ENCODE measurements around the gene FDXACB1.

The FDXACB1 gene

DNA sequence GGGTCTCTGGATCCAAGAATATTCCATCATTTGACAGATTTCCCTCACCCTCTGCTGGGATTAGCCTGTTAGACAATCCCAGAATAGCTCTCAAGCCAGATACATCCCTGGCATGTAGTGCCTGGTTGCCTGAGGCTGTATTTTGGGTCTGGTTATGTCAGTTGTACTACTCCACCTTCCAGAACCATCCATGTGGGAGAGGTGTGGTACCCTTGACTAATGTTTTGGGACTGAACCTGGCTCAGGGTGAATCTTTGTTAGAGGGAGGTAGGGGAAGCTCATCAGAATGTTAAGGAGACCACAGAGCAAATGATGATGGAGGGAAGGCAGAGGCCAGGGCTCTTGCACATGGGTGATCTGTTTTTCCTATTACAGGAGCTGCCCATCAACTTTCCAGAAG is 45.0 kb upstream of the FDXACB1 start:
- peak overlapping the region; percentile 9 to 77 for H3K4ac ChIP-seq (ENCODE audit: low read depth in 1 of 2, low read length in 2 of 2)
- no peak overlapping the region for H3K14ac ChIP-seq (ENCODE audit: low read length in 2 of 2)
- no peak overlapping the region for H2BK15ac ChIP-seq (ENCODE audit: low read depth, poor library complexity, severe bottlenecking)
- H2BK12ac ChIP-seq (ENCODE audit: low read length in 2 of 2), result peak overlapping the region in 1 of 2 experiments; percentile 86
- H3K23ac ChIP-seq (ENCODE audit: low read length in 2 of 2), result no peak overlapping the region
- peak overlapping the region; percentile 86 for H2AK5ac ChIP-seq (ENCODE audit: low read length, severe bottlenecking)
- no peaks in the 10 kb centered on the region for H3K9me3 ChIP-seq (ENCODE audit: control insufficient read depth, low read length)
- peak overlapping the region; percentile 23 for H3K27ac ChIP-seq (ENCODE audit: low read length, poor library complexity, severe bottlenecking)
- H2BK5ac ChIP-seq (ENCODE audit: low read depth, low read length, poor library complexity, severe bottlenecking), result no peak overlapping the region
- peaks cover 13% of the 10 kb centered on the region for H3K4me1 ChIP-seq (ENCODE audit: control insufficient read depth, insufficient read depth, low read depth, low read length)
- peak overlapping the region; percentile 8 to 89 for H3K18ac ChIP-seq (ENCODE audit: low read depth in 1 of 2, low read length in 2 of 2)
- no peak overlapping the region for H3K4me2 ChIP-seq (ENCODE audit: low read length, poor library complexity, severe bottlenecking)
- peak overlapping the region; percentile 93 for H3K9ac ChIP-seq (ENCODE audit: low read length)
- no peaks in the 10 kb centered on the region for H3K36me3 ChIP-seq (ENCODE audit: control insufficient read depth in 1 of 2, insufficient read depth in 2 of 2, low read depth in 1 of 2, low read length in 2 of 2)
- H2AFZ ChIP-seq (ENCODE audit: low read depth, low read length), result peak overlapping the region; percentile 61
- H4K8ac ChIP-seq (ENCODE audit: low read length), result peak overlapping the region; percentile 65
- H4K91ac ChIP-seq (ENCODE audit: low read length), result peak overlapping the region; percentile 19
- H3K79me1 ChIP-seq (replicated peaks; ENCODE audit: low read length, poor library complexity, severe bottlenecking), result no peaks in the 10 kb centered on the region
- peak overlapping the region; percentile 2 for H2BK120ac ChIP-seq (ENCODE audit: low read depth, low read length)
- H3K27me3 ChIP-seq (ENCODE audit: control insufficient read depth in 1 of 2, insufficient read depth in 1 of 2, low read length in 2 of 2), result no peaks in the 10 kb centered on the region
- DNase-seq, result peak; percentile 38
- peak overlapping the region in 1 of 2 experiments; percentile 64 for H3K4me3 ChIP-seq (ENCODE audit: insufficient read depth in 1 of 2, low read depth in 1 of 2, low read length in 2 of 2)

DNA sequence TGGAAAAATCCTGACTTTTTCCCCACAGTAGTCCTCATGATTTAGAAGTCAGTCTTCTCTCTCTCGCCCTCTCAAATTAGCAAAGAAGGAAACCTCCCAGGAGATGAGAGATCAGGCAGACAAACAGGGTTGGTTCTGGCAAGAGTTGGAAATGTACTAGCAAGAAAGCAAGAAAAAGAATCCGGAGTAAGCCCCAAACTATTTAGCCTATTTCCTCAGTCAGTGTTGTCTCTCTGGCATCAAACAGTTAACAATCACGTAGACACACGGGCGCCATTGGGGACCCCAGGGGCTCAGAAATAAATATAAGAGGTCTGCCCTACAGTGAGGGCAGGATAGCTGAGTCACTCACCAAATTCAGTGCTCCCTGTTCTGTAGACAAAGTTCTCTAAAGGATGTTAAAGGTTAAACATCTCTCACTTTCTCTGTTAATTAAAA is 44.4 kb upstream of the FDXACB1 start:
- H3K4me2 ChIP-seq (ENCODE audit: low read length, poor library complexity, severe bottlenecking), result peak overlapping the region; percentile 1
- no peak overlapping the region for H2BK120ac ChIP-seq (ENCODE audit: low read depth, low read length)
- H3K79me1 ChIP-seq (replicated peaks; ENCODE audit: low read length, poor library complexity, severe bottlenecking), result no peaks in the 10 kb centered on the region
- no peak overlapping the region for H4K91ac ChIP-seq (ENCODE audit: low read length)
- H2BK12ac ChIP-seq (ENCODE audit: low read length in 2 of 2), result peak overlapping the region in 1 of 2 experiments; percentile 31
- no peaks in the 10 kb centered on the region for H3K36me3 ChIP-seq (ENCODE audit: control insufficient read depth in 1 of 2, insufficient read depth in 2 of 2, low read depth in 1 of 2, low read length in 2 of 2)
- DNase-seq, result peak; percentile 66
- H3K4me1 ChIP-seq (ENCODE audit: control insufficient read depth, insufficient read depth, low read depth, low read length), result peaks cover 16% of the 10 kb centered on the region
- peak overlapping the region; percentile 33 for H3K27ac ChIP-seq (ENCODE audit: low read length, poor library complexity, severe bottlenecking)
- no peaks in the 10 kb centered on the region for H3K27me3 ChIP-seq (ENCODE audit: control insufficient read depth in 1 of 2, insufficient read depth in 1 of 2, low read length in 2 of 2)
- WGBS, result 14% methylated on average over 4 of the region's 5 CpGs
- no peak overlapping the region for H4K8ac ChIP-seq (ENCODE audit: low read length)
- peak overlapping the region; percentile 93 for H3K9ac ChIP-seq (ENCODE audit: low read length)
- H2AK5ac ChIP-seq (ENCODE audit: low read length, severe bottlenecking), result no peak overlapping the region
- H2BK15ac ChIP-seq (ENCODE audit: low read depth, poor library complexity, severe bottlenecking), result no peak overlapping the region
- no peak overlapping the region for H3K14ac ChIP-seq (ENCODE audit: low read length in 2 of 2)
- peak overlapping the region in 1 of 2 experiments; percentile 64 for H3K4me3 ChIP-seq (ENCODE audit: insufficient read depth in 1 of 2, low read depth in 1 of 2, low read length in 2 of 2)
- peak overlapping the region in 1 of 2 experiments; percentile 11 for H3K4ac ChIP-seq (ENCODE audit: low read depth in 1 of 2, low read length in 2 of 2)
- H2BK5ac ChIP-seq (ENCODE audit: low read depth, low read length, poor library complexity, severe bottlenecking), result no peak overlapping the region
- no peaks in the 10 kb centered on the region for H3K9me3 ChIP-seq (ENCODE audit: control insufficient read depth, low read length)
- H3K23ac ChIP-seq (ENCODE audit: low read length in 2 of 2), result no peak overlapping the region
- H2AFZ ChIP-seq (ENCODE audit: low read depth, low read length), result no peak overlapping the region
- H3K18ac ChIP-seq (ENCODE audit: low read depth in 1 of 2, low read length in 2 of 2), result peak overlapping the region in 1 of 2 experiments; percentile 17

- H3K27me3 ChIP-seq (ENCODE audit: control insufficient read depth in 1 of 2, insufficient read depth in 1 of 2, low read length in 2 of 2), result no peaks in the 10 kb centered on the region
- H2BK5ac ChIP-seq (ENCODE audit: low read depth, low read length, poor library complexity, severe bottlenecking), result no peak overlapping the region
- 35% methylated on average over 2 of the region's 2 CpGs for WGBS
- no peak overlapping the region for H3K4me2 ChIP-seq (ENCODE audit: low read length, poor library complexity, severe bottlenecking)
- H3K9ac ChIP-seq (ENCODE audit: low read length), result peak overlapping the region; percentile 93
- no peak overlapping the region for H2BK15ac ChIP-seq (ENCODE audit: low read depth, poor library complexity, severe bottlenecking)
- no peak overlapping the region for H3K4ac ChIP-seq (ENCODE audit: low read depth in 1 of 2, low read length in 2 of 2)
- H3K9me3 ChIP-seq (ENCODE audit: control insufficient read depth, low read length), result no peaks in the 10 kb centered on the region
- H2BK120ac ChIP-seq (ENCODE audit: low read depth, low read length), result no peak overlapping the region
- H3K36me3 ChIP-seq (ENCODE audit: control insufficient read depth in 1 of 2, insufficient read depth in 2 of 2, low read depth in 1 of 2, low read length in 2 of 2), result no peaks in the 10 kb centered on the region
- H3K18ac ChIP-seq (ENCODE audit: low read depth in 1 of 2, low read length in 2 of 2), result no peak overlapping the region
- no peak overlapping the region for H3K27ac ChIP-seq (ENCODE audit: low read length, poor library complexity, severe bottlenecking)
- no peak overlapping the region for H2AFZ ChIP-seq (ENCODE audit: low read depth, low read length)
- H3K4me1 ChIP-seq (ENCODE audit: control insufficient read depth, insufficient read depth, low read depth, low read length), result peaks cover 16% of the 10 kb centered on the region
- no peak overlapping the region for H2BK12ac ChIP-seq (ENCODE audit: low read length in 2 of 2)
- H3K14ac ChIP-seq (ENCODE audit: low read length in 2 of 2), result no peak overlapping the region
- H3K23ac ChIP-seq (ENCODE audit: low read length in 2 of 2), result no peak overlapping the region
- H2AK5ac ChIP-seq (ENCODE audit: low read length, severe bottlenecking), result no peak overlapping the region
- no peak overlapping the region for H4K91ac ChIP-seq (ENCODE audit: low read length)
- peak overlapping the region in 1 of 2 experiments; percentile 64 for H3K4me3 ChIP-seq (ENCODE audit: insufficient read depth in 1 of 2, low read depth in 1 of 2, low read length in 2 of 2)
- no peak overlapping the region for H4K8ac ChIP-seq (ENCODE audit: low read length)
- peak; percentile 81 for DNase-seq
- no peaks in the 10 kb centered on the region for H3K79me1 ChIP-seq (replicated peaks; ENCODE audit: low read length, poor library complexity, severe bottlenecking)
Observed at GRCh38 chr11:111922803-111923202, 43.8 kb upstream of the FDXACB1 start.

DNA sequence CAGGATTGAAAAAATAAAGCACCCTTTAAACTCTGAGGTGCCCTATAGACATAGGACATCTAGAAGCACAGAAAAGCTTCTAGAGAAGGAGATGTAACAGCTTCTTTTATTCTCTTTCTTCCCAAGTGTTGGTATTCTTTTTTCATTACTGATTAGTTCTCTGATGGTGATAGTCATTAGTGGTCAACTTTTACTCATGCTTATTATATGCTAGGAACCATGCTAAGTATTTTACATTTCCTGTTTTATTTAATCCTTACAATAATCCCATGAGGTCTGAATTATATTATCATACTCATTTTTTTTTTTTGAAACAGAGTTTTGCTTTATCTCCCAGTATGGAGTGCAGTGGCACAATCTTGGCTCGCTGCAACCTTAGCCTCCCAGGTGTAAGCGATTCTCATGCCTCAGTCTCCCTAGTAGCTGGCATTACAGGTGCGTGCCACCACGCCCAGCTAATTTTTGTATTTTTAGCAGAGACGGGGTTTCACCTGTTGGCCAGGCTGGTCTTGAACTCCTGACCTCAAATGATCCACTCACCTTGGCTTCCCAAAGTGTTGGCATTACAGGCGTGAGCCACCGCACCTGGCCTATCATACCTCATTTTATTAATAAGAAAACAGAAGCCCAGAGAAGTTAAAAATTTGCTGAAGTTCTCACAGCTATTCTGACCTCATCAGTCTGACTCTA is 42.7 kb upstream of the FDXACB1 start:
- no peaks in the 10 kb centered on the region for H3K36me3 ChIP-seq (ENCODE audit: control insufficient read depth in 1 of 2, insufficient read depth in 2 of 2, low read depth in 1 of 2, low read length in 2 of 2)

More for the DNA sequence above, 42.7 kb upstream of the FDXACB1 start:
- no peak overlapping the region for H2AK5ac ChIP-seq (ENCODE audit: low read length, severe bottlenecking)
- H3K23ac ChIP-seq (ENCODE audit: low read length in 2 of 2), result no peak overlapping the region
- H4K8ac ChIP-seq (ENCODE audit: low read length), result no peak overlapping the region
- no peak overlapping the region for H2BK120ac ChIP-seq (ENCODE audit: low read depth, low read length)
- no peak for DNase-seq
- H3K4me2 ChIP-seq (ENCODE audit: low read length, poor library complexity, severe bottlenecking), result no peak overlapping the region
- no peak overlapping the region for H2AFZ ChIP-seq (ENCODE audit: low read depth, low read length)
- peak overlapping the region in 1 of 2 experiments; percentile 33 for H3K4ac ChIP-seq (ENCODE audit: low read depth in 1 of 2, low read length in 2 of 2)
- H3K14ac ChIP-seq (ENCODE audit: low read length in 2 of 2), result no peak overlapping the region
- no peak overlapping the region for H2BK12ac ChIP-seq (ENCODE audit: low read length in 2 of 2)
- peak overlapping the region; percentile 93 for H3K9ac ChIP-seq (ENCODE audit: low read length)
- no peak overlapping the region for H3K18ac ChIP-seq (ENCODE audit: low read depth in 1 of 2, low read length in 2 of 2)
- H3K27ac ChIP-seq (ENCODE audit: low read length, poor library complexity, severe bottlenecking), result no peak overlapping the region
- H2BK15ac ChIP-seq (ENCODE audit: low read depth, poor library complexity, severe bottlenecking), result no peak overlapping the region
- H4K91ac ChIP-seq (ENCODE audit: low read length), result no peak overlapping the region
- H3K4me1 ChIP-seq (ENCODE audit: control insufficient read depth, insufficient read depth, low read depth, low read length), result peaks cover 13% of the 10 kb centered on the region
- H3K79me1 ChIP-seq (replicated peaks; ENCODE audit: low read length, poor library complexity, severe bottlenecking), result no peaks in the 10 kb centered on the region
- H3K4me3 ChIP-seq (ENCODE audit: insufficient read depth in 1 of 2, low read depth in 1 of 2, low read length in 2 of 2), result no peak overlapping the region
- H3K9me3 ChIP-seq (ENCODE audit: control insufficient read depth, low read length), result no peaks in the 10 kb centered on the region
- H3K27me3 ChIP-seq (ENCODE audit: control insufficient read depth in 1 of 2, insufficient read depth in 1 of 2, low read length in 2 of 2), result no peaks in the 10 kb centered on the region
- no peak overlapping the region for H2BK5ac ChIP-seq (ENCODE audit: low read depth, low read length, poor library complexity, severe bottlenecking)
- 96% methylated on average over 7 of the region's 7 CpGs for WGBS
